ENCODE results near the gene PDSS2.
"Not testable (repeated sequence)": the region's sequence is repeated elsewhere in the genome, so short reads cannot be mapped to it uniquely, and the experiment has no call there.

Gene PDSS2

DNA sequence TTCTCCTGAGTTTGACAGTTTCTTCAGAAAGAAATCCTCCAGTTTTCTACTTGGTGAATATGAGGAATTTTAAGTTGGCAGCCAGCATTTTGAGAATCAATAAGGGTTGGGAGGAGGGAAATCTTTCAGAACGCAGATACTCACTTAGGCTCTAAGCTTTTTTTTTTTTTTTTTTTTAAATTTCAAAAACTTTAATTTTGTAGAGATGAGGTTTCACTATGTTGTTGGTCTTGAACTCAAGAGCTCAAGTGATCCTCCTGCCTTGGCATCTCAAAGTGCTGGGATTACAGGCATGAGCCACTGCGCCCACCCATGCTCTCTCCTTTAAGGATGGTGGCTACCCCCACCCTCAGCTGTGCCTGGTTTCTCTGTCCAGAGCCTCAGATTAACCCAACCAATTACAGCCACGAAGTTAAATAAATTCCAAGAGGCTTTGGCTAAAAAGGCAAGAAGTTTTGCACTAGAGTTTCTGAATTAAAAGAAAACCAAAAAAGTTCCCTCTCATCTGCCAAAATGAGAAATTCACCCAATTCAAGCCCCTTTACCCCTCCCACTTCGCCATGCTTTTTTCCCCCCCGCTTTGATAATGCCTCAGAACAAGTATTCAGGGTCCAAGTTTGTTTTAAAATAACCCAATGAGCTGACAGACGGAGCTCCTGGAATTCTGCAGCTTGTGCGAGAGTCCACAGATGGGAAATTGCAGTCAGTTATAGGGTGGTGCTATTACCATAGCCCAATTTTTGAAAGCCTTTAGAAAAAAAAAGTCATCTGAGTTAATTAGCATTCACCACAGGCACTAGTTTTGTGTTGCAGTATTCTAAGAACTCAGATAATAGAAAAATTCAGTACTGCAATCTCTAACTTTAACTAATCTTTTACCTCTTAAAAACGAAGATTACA lies 249.7 kb downstream of the PDSS2 start:
- no peak for DNase-seq

DNA sequence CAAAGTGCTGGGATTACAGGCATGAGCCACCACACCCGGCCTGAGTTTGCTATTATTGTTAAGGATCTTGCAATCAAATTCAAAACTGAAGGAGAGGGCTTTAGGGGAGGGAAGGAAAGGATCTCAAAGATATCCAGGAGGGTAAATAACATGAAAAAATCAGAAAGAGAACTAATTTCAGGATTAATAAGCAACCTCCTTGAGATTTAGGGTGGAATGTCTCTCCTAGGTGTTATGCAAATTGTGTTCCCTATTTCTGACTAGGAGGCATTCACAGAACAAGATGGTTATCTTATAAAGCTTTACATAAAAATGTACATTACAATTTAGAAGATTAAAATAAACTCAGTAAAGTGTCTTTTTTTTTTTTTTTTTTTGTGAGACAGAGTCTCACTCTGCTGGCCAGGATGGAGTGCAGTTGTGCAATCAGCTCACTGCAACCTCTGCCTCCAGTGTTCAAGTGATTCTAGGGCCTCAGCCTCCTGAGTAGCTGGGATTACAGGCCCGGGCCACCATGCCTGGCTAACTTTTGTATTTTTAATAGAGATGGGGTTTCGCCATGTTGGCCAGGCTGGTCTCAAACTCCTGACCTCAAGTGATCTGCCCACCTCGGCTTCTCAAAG lies 252.0 kb downstream of the PDSS2 start:
- DNase-seq = no peak

DNA sequence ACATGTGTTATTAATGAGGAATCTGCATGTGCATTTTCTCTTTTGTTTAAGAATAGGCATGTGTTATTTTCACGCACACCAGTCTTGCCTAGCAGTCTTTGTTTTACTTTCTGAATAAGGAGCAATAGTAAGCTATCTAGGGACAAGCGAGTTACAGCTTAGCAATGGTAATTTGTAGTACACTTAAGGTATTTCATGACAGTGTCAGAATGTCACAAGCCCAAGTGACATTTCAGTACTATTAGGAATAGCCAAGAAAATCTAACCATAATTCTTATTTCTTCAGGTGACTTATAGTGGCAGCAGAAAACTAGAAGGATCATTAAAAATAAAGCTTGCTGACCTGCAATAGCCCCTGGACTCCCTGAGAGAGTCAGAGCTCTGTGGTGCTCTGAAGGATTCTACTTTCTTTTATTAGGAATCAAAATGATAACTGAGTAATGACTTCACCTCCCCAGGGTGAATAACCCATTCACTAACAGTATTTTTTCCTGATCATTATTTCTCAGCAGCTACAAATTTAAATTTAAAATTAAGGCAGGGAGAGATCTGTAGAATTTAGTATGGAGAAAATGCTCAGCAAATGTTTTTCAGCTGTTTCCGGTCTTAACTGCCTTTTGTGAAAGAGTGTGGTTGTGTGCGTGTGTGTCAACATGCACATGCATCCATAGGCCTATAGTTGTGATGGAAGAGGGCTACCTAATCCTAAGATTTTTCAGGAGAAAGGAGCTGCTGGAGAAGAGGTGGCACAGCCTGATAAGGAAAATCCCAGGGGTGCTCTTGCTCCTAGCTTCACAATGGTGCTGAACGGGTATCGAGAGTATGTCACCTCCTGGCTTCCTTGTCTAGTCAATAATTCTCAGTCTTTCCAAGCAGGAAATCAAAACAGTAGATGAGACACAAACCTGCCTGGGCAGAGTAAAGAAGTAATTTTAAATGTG lies 254.0 kb downstream of the PDSS2 start:
- no peak for DNase-seq

DNA sequence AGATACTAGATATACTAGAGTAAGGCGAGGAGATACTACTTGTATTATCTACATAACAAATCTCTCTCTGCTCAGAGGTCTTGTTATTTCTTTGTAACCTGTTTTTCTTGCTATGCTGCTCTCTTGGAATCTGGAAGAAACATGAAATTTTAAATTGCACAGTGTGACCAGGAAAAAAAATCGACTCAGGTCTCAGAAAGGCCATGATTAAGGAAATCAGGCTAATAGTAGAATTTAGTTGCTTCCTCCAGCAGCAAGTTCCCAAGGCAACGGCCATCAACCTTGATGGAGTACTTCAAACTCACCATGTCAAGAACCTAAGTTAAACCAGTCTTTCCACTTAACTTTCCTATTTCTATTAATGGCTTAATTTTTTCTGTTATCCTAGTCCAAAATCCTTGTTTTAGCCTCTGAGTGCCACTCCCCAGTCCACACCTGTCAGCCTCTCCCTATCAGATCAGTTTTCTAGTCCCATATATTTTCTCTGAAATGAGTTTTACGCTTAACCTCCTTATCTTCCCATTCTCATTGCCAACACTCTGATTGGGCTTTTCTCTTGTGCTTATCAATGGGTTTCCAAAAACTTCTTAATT lies 256.4 kb downstream of the PDSS2 start:
- no peak for DNase-seq

DNA sequence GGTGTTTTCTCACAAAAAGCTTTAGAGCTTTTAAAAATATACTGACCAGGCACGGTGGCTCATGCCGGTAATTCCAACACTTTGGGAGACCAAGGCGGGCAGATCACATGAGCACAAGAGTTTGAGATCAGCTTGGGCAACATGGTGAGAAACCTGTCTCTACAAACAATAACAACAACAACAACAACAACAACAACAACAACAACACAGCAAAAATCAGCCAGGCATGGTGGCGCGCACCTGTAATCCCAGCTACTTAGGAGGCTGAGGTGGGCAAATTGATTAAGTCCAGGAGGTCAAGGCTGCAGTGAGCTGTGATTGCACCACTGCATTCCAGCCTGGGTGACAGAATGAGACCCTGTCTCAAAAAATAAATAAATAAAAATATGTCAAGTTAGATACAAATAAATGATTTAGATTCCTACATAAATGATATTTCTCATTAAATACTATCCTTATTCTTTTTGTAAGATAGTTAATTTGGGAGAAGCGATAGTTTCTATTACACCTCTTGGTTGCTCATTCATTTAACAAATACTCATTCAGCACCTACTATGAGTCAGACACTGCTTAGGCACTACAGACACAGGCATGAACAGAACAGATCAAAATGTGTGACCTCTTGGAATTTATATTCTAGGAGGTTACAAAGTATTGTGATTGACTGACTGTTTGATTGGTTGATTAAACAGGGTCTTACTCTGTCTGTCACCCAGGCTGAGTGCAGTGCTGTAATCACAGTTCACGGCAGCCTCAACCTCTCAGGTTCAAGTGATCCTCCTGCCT lies 260.5 kb downstream of the PDSS2 start:
- no peak for DNase-seq

DNA sequence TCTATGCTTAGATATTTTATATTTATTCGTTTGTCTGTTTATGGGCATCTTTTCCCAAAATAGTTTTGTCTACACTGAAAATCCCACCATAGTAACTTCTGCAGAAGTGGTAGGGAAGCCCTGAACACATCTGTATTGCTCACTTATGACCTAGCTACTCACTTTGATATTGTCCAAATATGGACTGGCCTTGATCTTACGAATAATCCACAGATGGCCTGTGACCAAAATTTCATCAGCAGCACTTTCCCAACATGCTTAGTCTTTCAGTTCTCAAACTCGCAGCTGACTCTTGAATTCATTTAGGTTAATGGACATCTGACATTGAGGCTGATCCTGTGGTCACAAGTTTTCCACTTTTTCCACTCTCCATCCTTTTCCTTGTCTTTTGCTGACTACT lies 263.2 kb downstream of the PDSS2 start:
- DNase-seq = no peak

DNA sequence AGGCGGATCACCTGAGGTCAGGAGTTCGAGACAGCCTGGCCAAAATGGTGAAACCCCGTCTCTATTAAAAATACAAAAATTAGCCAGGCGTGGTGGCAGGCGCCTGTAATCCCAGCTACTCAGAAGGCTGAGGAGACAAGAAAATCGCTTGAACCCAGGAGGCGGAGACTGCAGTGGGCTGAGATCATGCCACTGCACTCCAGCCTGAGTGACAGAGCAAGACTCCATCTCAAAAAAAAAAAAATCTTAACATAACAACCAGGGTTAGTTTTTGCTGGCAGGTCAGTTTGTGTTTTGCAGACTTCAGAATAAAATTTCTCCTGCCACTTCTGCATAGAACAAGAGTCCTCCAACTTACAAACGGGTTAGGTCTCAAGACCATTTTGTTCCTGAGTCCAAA lies 264.6 kb downstream of the PDSS2 start:
- DNase-seq = not testable (repeated sequence)

DNA sequence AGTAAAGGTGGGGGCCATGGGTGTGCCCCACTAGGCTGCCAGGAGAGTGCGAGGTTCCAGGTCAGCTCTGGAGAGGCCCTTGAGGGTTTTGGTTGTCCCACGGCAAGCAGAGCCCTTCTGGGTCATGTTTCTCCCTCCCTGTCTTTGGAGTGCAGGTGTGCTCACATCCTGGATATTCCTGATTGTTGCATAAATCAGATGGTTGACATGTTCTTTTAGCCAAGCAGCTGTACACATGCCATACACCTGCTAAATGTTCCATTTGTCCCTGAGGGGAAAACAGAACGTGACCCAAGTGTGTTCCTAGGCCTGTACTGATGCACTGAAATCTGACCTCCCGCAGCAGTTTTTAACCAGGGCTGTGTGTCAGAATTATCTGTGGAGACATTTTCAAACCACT lies 266.5 kb downstream of the PDSS2 start:
- no peak for DNase-seq

DNA sequence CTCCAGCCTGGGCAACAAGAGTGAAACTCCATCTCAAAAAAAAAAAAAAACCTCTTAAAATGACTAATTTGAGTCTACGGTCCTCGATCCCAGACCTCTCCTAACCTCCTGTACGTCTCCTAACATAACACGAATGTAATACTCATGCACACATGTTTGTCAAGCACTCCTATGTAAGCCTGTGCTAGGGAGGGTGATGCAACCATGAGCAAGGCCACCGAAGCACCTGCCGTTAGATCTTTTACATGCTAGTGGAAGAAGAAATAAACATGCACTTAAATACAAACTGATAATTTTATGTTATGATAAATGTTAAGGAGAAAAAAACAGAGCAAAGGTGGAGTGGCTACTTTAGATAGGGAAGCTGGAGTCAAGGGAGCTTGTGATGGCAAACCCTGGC lies 271.7 kb downstream of the PDSS2 start:
- DNase-seq = no peak

DNA sequence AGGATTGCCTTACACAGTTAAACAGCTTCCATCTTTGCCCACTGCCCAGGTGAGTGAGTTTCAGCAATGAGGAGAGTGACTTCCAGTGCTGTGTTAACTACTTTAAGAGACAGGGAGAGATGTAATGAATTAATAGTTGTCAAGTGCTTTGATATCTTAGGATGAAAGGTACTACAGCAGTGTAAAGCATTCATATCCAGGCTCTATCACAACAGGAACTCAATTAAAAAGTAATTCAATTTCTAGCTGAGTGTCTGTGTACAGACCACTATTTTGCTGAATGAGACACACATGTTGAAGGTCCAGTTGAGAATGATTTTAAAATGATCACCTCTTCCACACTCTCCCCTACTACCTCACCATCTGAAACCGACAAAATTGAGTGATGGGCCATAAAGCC lies 273.3 kb downstream of the PDSS2 start:
- DNase-seq = no peak

DNA sequence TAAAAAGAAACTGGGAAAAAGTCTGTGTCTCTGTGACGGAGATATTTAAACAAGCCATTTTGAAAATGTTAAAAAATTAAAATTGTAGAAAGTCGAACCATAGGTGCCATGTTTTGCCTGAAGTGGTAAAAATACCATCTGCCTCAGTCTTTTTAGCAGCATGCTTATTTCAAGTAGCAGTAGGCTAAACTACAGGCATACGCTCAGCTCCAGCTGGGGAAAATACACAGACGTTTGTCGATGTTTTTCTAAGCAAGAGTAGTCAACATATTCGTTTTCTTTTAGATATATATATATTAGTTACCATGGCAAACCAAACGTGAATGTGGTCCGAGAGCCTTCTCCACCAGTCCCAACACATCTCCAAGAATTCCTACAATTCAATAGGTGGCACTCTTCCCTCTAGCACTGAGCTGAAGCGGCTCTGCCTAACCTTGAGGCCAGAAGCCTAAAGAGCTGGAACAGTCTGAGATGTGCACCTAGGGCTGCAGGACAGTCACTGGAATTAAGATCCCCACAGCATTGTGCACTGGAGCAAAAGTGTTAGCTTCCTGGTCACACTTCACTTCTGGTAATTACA lies 273.9 kb downstream of the PDSS2 start:
- no peak for DNase-seq

DNA sequence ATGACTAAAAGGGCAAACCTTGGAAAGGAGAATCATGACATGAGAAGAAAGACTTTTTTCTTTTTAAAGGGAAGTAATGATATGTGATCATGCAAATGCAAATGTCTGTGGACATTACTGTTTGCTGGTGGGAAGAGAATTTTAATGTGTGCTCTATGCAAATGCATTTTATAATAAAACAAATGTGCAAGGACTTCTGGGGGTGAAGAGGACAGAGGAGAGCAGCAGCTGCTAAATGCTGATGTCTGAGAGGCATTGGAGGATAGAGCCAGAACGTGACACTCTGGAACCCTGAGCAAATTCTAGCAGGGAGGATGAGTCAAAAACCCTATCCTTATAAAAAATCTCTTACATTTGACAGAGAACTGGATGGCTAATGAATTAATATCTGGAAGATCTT lies 274.9 kb downstream of the PDSS2 start:
- DNase-seq = no peak

DNA sequence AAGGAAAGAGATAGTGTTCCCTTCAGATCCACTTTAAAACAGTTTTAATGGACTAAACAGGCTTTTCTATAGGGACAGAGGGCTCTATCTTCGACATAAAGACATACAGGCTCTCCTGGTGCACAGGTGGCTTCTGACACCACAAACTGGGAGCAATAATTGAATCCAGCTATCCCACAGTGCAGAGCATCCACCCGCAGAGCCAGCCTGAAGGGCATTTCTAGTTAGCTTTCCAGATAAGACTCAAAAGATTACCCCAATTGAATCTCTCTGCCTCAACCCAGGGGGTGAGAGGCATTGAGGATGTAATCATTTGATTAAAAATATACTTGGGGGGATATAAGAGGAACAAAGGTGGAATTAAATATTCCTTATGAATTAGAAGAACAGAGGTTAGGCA lies 279.3 kb downstream of the PDSS2 start:
- DNase-seq = no peak

DNA sequence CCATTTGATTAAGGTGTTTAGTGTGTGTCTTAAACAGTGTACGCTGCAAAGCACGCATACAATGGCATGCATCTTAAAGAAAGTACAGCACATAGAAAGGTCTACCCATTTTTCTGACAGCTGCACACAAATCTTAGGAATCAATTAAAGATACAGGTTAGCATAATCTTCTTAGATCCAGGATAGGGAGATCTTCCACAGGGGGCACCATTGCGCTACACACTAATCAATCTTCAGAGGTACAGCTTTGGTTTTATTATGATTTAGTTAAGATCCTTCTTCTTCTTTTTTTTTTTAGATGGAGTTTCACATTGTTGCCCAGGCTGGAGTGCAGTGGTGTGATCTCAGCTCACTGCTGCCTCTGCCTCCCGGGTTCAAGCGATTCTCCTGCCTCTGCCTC lies 280.4 kb downstream of the PDSS2 start:
- DNase-seq = no peak

DNA sequence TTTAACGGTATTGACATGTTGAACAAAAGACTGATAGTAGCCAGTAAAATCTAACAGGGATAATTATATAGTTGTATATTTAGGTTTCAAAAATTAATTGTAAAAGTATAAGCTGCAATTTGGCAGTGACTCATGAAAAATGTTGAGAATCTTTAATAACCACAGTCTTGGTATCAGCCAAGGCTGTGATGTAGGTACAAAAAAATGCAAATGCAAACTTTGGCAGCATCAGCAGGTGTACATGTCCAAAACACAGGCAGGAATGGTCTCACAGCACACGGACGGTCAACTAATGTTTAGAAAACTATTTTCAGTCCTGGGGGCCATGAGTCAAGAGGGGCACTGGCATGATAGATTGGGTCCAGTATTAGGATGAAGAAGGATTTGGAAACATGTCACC lies 285.6 kb downstream of the PDSS2 start:
- no peak for DNase-seq

DNA sequence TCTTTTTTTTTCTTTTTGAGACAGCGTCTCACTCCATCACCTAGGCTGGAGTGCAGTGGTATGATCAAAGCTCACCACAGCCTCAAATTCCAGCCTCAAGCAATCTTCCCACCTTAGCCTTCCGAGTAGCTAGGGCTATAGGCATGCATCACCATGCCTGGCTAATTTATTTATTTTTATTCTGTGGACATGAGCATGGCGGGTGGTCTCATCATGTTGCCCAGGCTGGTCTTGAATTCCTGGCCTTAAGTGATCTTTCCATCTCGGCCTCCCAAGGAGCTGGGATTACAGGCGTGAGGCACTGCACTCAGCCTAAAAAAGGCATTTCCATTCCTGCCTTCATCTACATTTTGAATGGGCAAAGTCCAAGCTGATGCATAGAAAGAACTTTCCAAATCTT lies 287.9 kb downstream of the PDSS2 start:
- no peak for DNase-seq

DNA sequence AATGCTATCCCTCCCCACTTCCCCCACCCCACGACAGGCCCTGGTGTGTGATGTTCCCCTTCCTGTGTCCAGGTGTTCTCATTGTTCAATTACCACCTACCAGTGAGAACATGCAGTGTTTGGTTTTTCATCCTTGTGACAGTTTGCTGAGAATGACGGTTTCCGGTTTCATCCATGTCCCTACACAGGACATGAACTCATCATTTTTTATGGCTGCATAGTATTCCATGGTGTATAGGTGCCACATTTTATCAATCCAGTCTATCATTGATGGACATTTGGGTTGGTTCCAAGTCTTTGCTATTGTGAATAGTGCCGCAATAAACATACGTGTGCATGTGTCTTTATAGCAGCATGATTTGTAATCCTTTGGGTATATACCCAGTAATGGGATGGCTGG lies 295.1 kb downstream of the PDSS2 start:
- not testable (repeated sequence) for DNase-seq

DNA sequence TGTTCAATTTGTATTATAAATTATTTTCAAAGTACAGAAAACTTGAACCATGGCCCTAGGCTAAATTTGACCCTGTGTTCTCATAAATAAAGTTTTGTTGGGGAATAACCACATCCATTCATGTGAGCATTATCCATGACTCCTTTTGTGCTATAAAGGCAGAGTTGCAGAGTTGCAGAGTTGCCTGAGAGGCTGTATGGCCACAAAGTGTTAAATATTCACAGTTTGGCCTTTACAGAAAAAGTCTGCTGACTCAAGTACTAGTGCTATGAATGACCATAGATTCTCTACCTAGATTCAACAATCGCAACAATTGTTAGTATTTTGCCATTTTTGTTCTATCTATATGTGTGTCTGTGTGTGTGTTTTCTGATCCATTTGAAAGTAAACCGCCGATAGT lies 297.8 kb downstream of the PDSS2 start:
- no peak for DNase-seq

DNA sequence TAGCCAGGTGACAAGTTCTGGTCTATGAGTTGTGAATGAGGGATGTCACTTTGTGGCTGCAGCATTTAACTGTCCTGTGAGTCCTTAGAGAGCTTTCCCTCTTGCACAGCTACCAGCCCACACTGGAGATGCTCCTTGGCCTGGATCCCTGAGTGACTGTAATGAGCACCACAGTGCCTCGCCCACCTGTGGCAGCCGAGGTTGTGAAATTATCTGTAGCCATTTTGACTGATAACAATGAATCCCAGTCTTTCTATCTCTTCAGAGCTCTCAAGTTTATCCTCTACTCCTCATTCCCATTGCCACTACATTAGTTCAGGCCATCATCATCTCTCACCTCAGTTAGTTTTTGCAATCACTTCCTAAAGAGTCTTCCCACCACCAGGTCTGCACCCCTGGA lies 302.7 kb downstream of the PDSS2 start:
- no peak for DNase-seq

DNA sequence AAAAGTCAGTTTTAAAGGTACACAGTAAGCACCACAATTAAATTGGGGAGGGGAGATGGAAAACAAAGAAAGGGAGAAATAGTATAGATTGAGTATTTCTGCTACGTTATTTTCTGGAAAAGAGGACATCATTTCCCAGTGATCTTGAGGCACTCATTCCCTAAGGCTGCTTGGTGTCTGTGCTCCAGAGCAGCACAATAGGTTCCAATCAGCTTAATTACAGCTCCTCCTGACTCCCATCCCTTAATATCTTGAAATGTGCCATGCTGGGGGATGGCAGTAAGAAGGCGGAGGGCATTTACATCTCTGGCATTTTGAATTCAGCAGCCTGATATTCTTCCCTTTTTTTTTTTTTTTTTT lies 304.6 kb downstream of the PDSS2 start:
- no peak for DNase-seq

DNA sequence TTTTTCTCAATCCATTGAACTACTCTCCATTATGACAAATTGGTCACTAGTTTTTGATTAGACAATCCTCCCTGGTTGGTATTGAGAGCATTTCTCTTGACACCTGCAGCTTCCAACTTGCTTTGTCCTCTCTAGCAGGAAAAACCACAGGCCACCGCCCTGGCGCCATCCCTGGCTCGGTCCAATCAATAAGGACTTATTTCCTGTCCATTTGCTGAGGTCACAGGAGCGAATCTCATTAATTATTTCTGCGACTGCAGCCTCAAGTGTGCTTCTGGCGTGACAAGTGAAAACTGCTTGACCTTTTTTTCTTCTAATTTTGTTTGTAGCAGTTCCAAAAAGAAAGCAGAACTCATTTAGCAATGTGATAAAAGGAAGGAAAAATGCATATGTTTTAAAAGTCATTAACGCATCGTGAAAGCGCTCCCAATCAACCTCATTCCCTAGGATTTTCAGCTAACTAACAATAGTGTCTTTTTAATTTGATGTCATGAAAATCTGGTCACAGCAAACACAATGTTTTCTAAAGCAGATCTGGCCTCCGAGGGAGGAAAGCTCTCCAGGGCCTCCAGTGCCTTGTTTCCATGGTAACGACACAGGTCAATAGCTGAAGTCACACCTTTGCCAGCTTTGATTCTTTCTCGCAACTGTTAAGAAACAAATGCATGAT lies 305.1 kb downstream of the PDSS2 start:
- no peak for DNase-seq

Data from GOT3 (cell line).